Activated CD8-positive, alpha-beta T cell treated with anti-CD3 and anti-CD28 coated beads for 36 hours (primary cell): ENCODE results near the gene SKI. TPM values are rescaled to one million over a fixed set of nuclear protein-coding genes. Genes with fewer than 3 reads are reported as not detected.

Experiments used
- ATAC-seq: fragments of 200-7000 bp; cut with Tn5 transposase; one replicate; pipeline ENCODE4 v1.10.0; 2021; ENCODE audit warnings: mild to moderate bottlenecking, moderate library complexity
- CTCF ChIA-PET: fragments of 350-600 bp; sonication (Branson Sonifier 250); formaldehyde crosslinking; loops from one replicate; lab custom pipeline; 2021; ENCODE audit warnings: antibody characterized with exemption; lab: Charles Lee
- POLR2A ChIA-PET: fragments of 350-600 bp; sonication (Branson Sonifier 250); formaldehyde crosslinking; loops from one replicate; lab custom pipeline; 2021; ENCODE audit warnings: antibody characterized with exemption; lab: Charles Lee
- DNase-seq: peaks from one replicate; pipeline ENCODE4 v3.0.0-alpha.2; 2020
- H3K27ac Mint-ChIP-seq: one replicate; pipeline ENCODE4 v1.8.0; 2021; ENCODE audit warnings: mild to moderate bottlenecking, mixed read lengths
- H3K27me3 Mint-ChIP-seq: one replicate; pipeline ENCODE4 v1.8.0; 2021; ENCODE audit warnings: mixed read lengths
- H3K36me3 Mint-ChIP-seq: one replicate; pipeline ENCODE4 v1.8.0; 2021; ENCODE audit warnings: low read depth, mixed read lengths
- H3K4me1 Mint-ChIP-seq: one replicate; pipeline ENCODE4 v1.8.0; 2021; ENCODE audit warnings: low read depth, mixed read lengths
- H3K4me3 Mint-ChIP-seq: one replicate; pipeline ENCODE4 v1.8.0; 2021; ENCODE audit warnings: mild to moderate bottlenecking, moderate library complexity, mixed read lengths
- H3K9me3 Mint-ChIP-seq: one replicate; pipeline ENCODE4 v1.8.0; 2021; ENCODE audit warnings: mixed read lengths
- intact Hi-C: fragments of 100-400 bp; cut with micrococcal nuclease; formaldehyde crosslinking; loops from one replicate; pipeline ENCODE4 v1.10.0; 2022
- total RNA-seq, 2 experiments: library from RNA; stranded (reverse); gene quantifications; one replicate each; pipeline ENCODE4 v1.2.3, GENCODE V29; 2021
- TF ChIP-seq, protein P1 (sequence below): fragments of 200-600 bp; IDR thresholded peaks from one replicate; pipeline ENCODE4 v1.8.0; 2022; ENCODE audit warnings: antibody characterized with exemption, mild to moderate bottlenecking

Gene SKI
- total RNA-seq, 2 experiments from 2014 or later: 27.5 to 28.3 TPM

DNA sequence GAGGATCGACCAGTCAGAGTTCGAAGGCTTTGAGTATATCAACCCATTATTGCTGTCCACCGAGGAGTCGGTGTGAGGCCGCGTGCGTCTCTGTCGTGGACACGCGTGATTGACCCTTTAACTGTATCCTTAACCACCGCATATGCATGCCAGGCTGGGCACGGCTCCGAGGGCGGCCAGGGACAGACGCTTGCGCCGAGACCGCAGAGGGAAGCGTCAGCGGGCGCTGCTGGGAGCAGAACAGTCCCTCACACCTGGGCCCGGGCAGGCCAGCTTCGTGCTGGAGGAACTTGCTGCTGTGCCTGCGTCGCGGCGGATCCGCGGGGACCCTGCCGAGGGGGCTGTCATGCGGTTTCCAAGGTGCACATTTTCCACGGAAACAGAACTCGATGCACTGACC lies 43.2 kb upstream of the SKI start:
- intact Hi-C loops: no loop called here
- DNase-seq (no peak), ATAC-seq (no peak)
- CTCF ChIA-PET: interaction anchor here (4.4 kb wide), 1 partner anchor 11 kb away, joined by 21 read pairs; no protein-coding TSS in a partner anchor
- Mint-ChIP-seq H3K27me3 (no peaks in the 10 kb centered on the region), H3K4me1 (peaks cover 4% of the 10 kb centered on the region), H3K4me3 (no peak overlapping the region), H3K9me3 (no peaks in the 10 kb centered on the region), H3K36me3 (no peaks in the 10 kb centered on the region), H3K27ac (no peak overlapping the region)
- TF ChIP-seq, protein P1, sequence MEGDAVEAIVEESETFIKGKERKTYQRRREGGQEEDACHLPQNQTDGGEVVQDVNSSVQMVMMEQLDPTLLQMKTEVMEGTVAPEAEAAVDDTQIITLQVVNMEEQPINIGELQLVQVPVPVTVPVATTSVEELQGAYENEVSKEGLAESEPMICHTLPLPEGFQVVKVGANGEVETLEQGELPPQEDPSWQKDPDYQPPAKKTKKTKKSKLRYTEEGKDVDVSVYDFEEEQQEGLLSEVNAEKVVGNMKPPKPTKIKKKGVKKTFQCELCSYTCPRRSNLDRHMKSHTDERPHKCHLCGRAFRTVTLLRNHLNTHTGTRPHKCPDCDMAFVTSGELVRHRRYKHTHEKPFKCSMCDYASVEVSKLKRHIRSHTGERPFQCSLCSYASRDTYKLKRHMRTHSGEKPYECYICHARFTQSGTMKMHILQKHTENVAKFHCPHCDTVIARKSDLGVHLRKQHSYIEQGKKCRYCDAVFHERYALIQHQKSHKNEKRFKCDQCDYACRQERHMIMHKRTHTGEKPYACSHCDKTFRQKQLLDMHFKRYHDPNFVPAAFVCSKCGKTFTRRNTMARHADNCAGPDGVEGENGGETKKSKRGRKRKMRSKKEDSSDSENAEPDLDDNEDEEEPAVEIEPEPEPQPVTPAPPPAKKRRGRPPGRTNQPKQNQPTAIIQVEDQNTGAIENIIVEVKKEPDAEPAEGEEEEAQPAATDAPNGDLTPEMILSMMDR: no peak
- POLR2A ChIA-PET: interaction anchor here (0.6 kb wide), 1 partner anchor 262 kb away, joined by 4 read pairs; no protein-coding TSS in a partner anchor

DNA sequence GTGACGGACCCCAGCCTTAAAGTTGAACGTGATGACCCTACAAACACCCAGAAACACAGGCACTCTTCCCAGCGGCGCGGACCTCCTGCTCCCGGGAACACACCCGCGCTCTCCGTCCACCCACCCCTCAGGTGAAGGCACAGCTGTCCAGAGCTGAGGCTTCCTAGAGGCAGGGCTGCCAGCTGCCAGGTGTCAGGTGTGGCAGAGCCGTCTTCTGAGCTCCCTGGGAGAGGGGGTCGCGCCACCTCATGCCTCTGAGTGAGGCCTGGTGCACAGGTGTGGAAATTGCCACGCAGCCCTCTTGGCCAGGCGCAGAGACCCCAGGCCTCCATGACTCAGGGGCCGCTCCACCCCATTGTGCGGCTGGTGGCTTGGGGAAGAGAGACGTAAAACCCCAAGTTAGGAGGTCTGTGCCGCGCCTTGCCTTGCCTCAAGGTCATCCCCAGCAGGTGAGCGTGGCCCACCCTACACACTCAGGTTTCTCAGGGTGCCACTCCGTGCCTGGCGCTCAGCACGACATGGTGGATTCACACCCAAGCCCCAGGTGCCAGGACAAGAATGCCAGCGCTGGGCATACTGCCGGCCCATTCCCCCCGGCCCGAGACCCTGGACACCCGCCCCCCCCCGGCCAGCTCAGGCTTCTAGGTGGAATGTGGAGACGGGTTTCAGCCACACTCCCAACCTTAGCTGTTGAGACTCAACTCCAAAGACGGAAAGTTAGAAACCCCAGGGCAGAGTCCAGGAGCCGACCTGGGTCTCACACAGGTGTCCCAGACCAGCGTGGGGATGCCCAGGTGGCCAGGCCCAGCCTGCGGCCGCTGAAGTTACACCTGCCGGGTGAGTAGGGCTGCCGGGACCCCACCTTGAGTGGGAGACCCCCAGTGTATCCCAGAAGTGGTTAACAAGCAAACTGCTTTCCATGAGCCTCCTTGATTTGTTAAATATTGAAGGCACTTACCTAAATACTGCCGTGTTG lies 42.0 kb upstream of the SKI start:
- H3K4me3 Mint-ChIP-seq: no peak overlapping the region
- ChIA-PET CTCF (interaction anchor here (4.4 kb wide), 1 partner anchor 12 kb away, joined by 21 read pairs; no protein-coding TSS in a partner anchor), POLR2A (no interaction called here)
- intact Hi-C loops: no loop called here
- no peak for DNase-seq
- ATAC-seq: no peak
- H3K9me3 Mint-ChIP-seq: no peaks in the 10 kb centered on the region
- peaks cover 7% of the 10 kb centered on the region for H3K4me1 Mint-ChIP-seq
- H3K27ac Mint-ChIP-seq: no peak overlapping the region
- TF ChIP-seq, protein P1: no peak
- no peaks in the 10 kb centered on the region for H3K36me3 Mint-ChIP-seq
- H3K27me3 Mint-ChIP-seq: no peaks in the 10 kb centered on the region

DNA sequence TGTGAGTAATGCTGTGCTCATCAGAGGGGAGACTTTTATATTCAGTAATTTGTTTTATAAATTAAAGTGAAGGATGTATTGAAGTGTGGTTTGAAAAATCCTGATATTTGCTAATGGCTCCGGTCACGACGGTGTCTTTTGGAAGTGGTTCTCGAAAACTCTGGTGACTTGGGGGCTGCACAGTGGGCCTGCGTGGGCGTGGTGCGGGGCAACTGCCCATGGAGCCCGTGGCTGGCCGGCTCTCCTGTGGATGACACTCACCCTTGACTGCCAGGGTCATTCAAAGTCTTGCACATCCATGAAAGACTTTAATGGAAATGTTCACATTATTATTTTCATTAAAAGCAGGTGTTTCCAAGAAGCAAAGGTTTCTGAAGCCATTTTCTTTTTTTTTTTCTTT lies 41.2 kb upstream of the SKI start:
- TF ChIP-seq, protein P1: no peak
- ATAC-seq (no peak), DNase-seq (no peak)
- peaks cover 1% of the 10 kb centered on the region for H3K36me3 Mint-ChIP-seq
- peaks cover 11% of the 10 kb centered on the region for H3K4me1 Mint-ChIP-seq
- no peaks in the 10 kb centered on the region for H3K27me3 Mint-ChIP-seq
- POLR2A ChIA-PET: no interaction called here
- no peak overlapping the region for H3K4me3 Mint-ChIP-seq
- H3K9me3 Mint-ChIP-seq: no peaks in the 10 kb centered on the region
- H3K27ac Mint-ChIP-seq: no peak overlapping the region
- CTCF ChIA-PET: no interaction called here
- intact Hi-C loops: no loop called here

DNA sequence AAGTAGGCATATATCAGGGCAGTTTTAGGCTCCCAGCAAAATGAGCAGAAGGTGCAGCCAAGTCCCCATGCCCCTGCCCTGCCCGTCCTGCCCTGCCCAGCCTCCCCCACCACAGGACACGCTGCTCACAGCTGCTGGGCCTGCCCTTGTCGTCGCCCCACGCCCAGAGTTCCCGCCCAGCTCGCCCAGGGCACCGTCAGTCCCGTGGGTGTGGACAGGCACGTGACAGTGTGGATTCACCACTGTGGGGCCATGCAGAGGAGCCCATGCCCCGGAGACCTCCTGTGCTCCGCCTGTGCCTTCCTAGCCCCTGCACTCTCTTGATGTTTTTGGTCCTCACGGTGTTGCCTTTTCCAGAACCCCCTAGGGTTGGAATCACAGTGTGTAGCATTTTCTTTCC lies 40.5 kb upstream of the SKI start:
- intact Hi-C loops: no loop called here
- Mint-ChIP-seq H3K4me1 (peaks cover 13% of the 10 kb centered on the region), H3K4me3 (no peak overlapping the region), H3K27me3 (no peaks in the 10 kb centered on the region), H3K9me3 (no peaks in the 10 kb centered on the region), H3K27ac (no peak overlapping the region), H3K36me3 (peaks cover 1% of the 10 kb centered on the region)
- POLR2A ChIA-PET: interaction anchor here (1.8 kb wide), 1 partner anchor 205 kb away, joined by 4 read pairs; the partner anchor contains the start of gene RER1
- no peak for ATAC-seq
- TF ChIP-seq, protein P1: no peak
- CTCF ChIA-PET: no interaction called here
- no peak for DNase-seq

DNA sequence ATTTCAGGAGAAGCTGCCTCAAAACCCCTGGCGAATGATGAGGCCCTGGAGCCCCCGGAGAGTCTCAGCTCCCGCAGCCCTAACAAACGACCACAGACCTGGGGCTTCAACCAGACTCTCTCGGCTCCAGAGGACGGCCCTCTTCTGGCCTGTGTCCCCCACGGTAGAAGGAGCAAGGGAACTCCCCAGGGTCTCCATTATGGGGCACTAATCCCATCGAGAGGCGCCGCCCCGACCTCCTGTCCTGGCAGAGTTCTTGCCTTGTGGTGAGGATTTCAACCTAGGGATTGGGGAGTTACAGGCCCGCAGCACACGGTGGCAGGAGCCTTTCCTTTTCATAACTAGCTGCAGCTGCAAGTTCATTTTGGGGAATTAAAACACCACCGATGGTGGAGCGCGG lies 39.8 kb upstream of the SKI start:
- TF ChIP-seq, protein P1: no peak
- ATAC-seq: no peak
- Mint-ChIP-seq H3K36me3 (peaks cover 3% of the 10 kb centered on the region), H3K27ac (no peak overlapping the region), H3K4me3 (no peak overlapping the region), H3K27me3 (no peaks in the 10 kb centered on the region), H3K4me1 (peaks cover 19% of the 10 kb centered on the region), H3K9me3 (no peaks in the 10 kb centered on the region)
- ChIA-PET CTCF (interaction anchor here (0.7 to 12.9 kb wide), 5 partner anchors 13 to 192 kb away, joined by 3 to 239 read pairs (median 3); no protein-coding TSS in a partner anchor), POLR2A (interaction anchor here (0.7 to 1.8 kb wide), 2 partner anchors 73 to 204 kb away, joined by 3 to 4 read pairs; partner anchors contain the start of gene RER1)
- DNase-seq: no peak
- intact Hi-C loops: no loop called here
